Type B pancreatic cell (in vitro differentiated cells): Measurements from ENCODE around the gene SURF4. TPM values are rescaled to one million over a fixed set of nuclear protein-coding genes. Genes with fewer than 3 reads are reported as not detected.
"Not testable (repeated sequence)": the region's sequence is repeated elsewhere in the genome, so short reads cannot be mapped to it uniquely, and the experiment has no call there.

Experiments used
- DNase-seq: peaks from one replicate; pipeline ENCODE4 v3.0.0; 2021; ENCODE audit warnings: mixed read lengths; ENCODE audit not compliant: unreplicated experiment; ENCODE audit errors: extremely low spot score
- H3K27ac Mint-ChIP-seq: 2 replicates; pipeline ENCODE4 v1.8.0; 2021; ENCODE audit warnings: mild to moderate bottlenecking, mixed read lengths
- H3K27me3 Mint-ChIP-seq: 2 replicates; pipeline ENCODE4 v1.8.0; 2021; ENCODE audit warnings: mixed read lengths
- H3K36me3 Mint-ChIP-seq: 2 replicates; pipeline ENCODE4 v1.8.0; 2021; ENCODE audit warnings: mixed read lengths
- H3K4me1 Mint-ChIP-seq: one replicate; pipeline ENCODE4 v1.8.0; 2021; ENCODE audit warnings: mixed read lengths; ENCODE audit not compliant: unreplicated experiment
- H3K4me3 Mint-ChIP-seq: 2 replicates; pipeline ENCODE4 v1.8.0; 2021; ENCODE audit warnings: mild to moderate bottlenecking, mixed read lengths
- H3K9me3 Mint-ChIP-seq: 2 replicates; pipeline ENCODE4 v1.8.0; 2021; ENCODE audit warnings: mixed read lengths
- total RNA-seq: library from RNA; stranded (reverse); gene quantifications from 2 replicates; pipeline ENCODE4 v1.2.1, GENCODE V29; 2021; ENCODE audit warnings: low replicate concordance
- TF ChIP-seq, protein P1 (sequence below): fragments of 200-600 bp; sonication (generic); conservative IDR thresholded peaks from 2 replicates; pipeline ENCODE4 v1.5.0; 2021; ENCODE audit warnings: antibody characterized with exemption, mild to moderate bottlenecking

Gene SURF4
- total RNA-seq, 1 donor from 2014 or later = 173 TPM

- H3K4me3 Mint-ChIP-seq = no peak overlapping the region
- H3K4me1 Mint-ChIP-seq = peaks cover 3% of the 10 kb centered on the region
- H3K27me3 Mint-ChIP-seq = no peaks in the 10 kb centered on the region
- no peak for DNase-seq
- H3K27ac Mint-ChIP-seq = no peak overlapping the region
- TF ChIP-seq, protein P1, sequence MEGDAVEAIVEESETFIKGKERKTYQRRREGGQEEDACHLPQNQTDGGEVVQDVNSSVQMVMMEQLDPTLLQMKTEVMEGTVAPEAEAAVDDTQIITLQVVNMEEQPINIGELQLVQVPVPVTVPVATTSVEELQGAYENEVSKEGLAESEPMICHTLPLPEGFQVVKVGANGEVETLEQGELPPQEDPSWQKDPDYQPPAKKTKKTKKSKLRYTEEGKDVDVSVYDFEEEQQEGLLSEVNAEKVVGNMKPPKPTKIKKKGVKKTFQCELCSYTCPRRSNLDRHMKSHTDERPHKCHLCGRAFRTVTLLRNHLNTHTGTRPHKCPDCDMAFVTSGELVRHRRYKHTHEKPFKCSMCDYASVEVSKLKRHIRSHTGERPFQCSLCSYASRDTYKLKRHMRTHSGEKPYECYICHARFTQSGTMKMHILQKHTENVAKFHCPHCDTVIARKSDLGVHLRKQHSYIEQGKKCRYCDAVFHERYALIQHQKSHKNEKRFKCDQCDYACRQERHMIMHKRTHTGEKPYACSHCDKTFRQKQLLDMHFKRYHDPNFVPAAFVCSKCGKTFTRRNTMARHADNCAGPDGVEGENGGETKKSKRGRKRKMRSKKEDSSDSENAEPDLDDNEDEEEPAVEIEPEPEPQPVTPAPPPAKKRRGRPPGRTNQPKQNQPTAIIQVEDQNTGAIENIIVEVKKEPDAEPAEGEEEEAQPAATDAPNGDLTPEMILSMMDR = no peak
- peaks cover 8% of the 10 kb centered on the region for H3K36me3 Mint-ChIP-seq
- no peaks in the 10 kb centered on the region for H3K9me3 Mint-ChIP-seq
These were observed 35.6 kb downstream of the SURF4 start for GRCh38 chr9:133340256-133340655.

DNA sequence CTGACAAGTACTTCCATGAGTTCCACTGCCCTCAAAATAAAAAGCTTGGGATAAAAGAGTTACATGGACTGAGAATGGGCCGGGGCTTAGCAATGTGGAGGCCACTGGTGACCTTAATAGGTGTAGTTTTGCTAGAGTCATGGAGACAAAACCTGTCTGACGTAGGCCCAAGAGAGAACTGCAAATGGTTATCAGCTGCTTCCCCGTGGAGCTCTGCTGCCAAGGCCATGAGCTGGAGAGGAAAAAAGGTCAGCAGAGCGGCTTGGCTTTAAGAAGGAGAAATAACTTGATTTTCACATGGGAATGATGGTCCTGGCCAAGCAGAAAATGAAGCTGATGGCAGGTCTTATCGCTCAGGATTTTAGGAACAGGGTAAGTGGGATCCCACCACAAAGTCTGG is 36.2 kb downstream of the SURF4 start:
- Mint-ChIP-seq H3K4me3 (no peak overlapping the region), H3K27me3 (no peaks in the 10 kb centered on the region), H3K4me1 (peaks cover 5% of the 10 kb centered on the region), H3K9me3 (no peaks in the 10 kb centered on the region), H3K36me3 (peaks cover 10% of the 10 kb centered on the region), H3K27ac (no peak overlapping the region)
- DNase-seq = no peak
- TF ChIP-seq, protein P1 = no peak

GRCh38 chr9:133335924-133336811 is 39.7 kb downstream of the SURF4 start, which contains the start of gene SURF6:
Gene SURF6, minus strand, starts transcription at chr9:133336188. Its CDS starts 56 bp downstream, at chr9:133336132.
- Mint-ChIP-seq H3K27me3 (no peaks in the 10 kb centered on the region), H3K27ac (peak within 1 kb of the TSS; percentile 88), H3K36me3 (peaks cover 10% of the 10 kb centered on the region), H3K4me3 (peak within 1 kb of the TSS; percentile 98), H3K4me1 (peaks cover 14% of the 10 kb centered on the region), H3K9me3 (no peaks in the 10 kb centered on the region)
- peak; percentile 92 for DNase-seq
- TF ChIP-seq, protein P1 = no peak

DNA sequence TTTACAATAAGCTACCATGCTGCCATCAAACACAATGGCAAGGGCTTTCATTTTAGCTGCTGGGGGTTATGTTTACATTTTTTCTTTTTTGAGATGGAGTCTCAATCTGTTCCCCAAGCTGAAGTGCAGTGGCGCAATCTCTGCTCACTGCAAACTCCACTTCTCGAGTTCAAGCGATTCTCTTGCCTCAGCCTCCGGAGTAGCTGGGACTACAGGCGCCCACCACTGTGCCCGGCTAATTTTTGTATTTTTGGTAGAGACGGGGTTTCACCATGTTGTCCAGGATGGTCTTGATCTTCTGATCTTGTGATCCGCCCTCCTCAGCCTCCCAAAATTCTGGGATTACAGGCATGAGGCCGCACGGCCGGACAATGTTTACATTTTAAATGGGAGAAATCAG is 41.0 kb downstream of the SURF4 start:
- H3K4me1 Mint-ChIP-seq = peaks cover 14% of the 10 kb centered on the region
- peak overlapping the region; percentile 98 for H3K4me3 Mint-ChIP-seq
- H3K9me3 Mint-ChIP-seq, DNase-seq, H3K27me3 Mint-ChIP-seq: not testable (repeated sequence)
- peaks cover 17% of the 10 kb centered on the region for H3K36me3 Mint-ChIP-seq
- H3K27ac Mint-ChIP-seq = peak overlapping the region; percentile 88

- Mint-ChIP-seq H3K27me3 (no peaks in the 10 kb centered on the region), H3K4me1 (peaks cover 14% of the 10 kb centered on the region), H3K4me3 (peak overlapping the region; percentile 98), H3K27ac (peak overlapping the region; percentile 75), H3K36me3 (peaks cover 21% of the 10 kb centered on the region), H3K9me3 (no peaks in the 10 kb centered on the region)
- TF ChIP-seq, protein P1 = no peak
- DNase-seq = no peak
These were observed 41.7 kb downstream of the SURF4 start for GRCh38 chr9:133334161-133334560.

GRCh38 chr9:133333566-133333965 is 42.3 kb downstream of the SURF4 start:
- H3K27ac Mint-ChIP-seq = peak overlapping the region; percentile 75
- H3K9me3 Mint-ChIP-seq = no peaks in the 10 kb centered on the region
- H3K27me3 Mint-ChIP-seq = no peaks in the 10 kb centered on the region
- TF ChIP-seq, protein P1 = no peak
- peaks cover 21% of the 10 kb centered on the region for H3K36me3 Mint-ChIP-seq
- no peak for DNase-seq
- peak overlapping the region; percentile 98 for H3K4me3 Mint-ChIP-seq
- peaks cover 14% of the 10 kb centered on the region for H3K4me1 Mint-ChIP-seq
